ENCODE measurements around the gene PRSS27.
A peak's percentile ranks its signal among the peaks of the same experiment; 100 is the strongest.

Gene PRSS27

DNA sequence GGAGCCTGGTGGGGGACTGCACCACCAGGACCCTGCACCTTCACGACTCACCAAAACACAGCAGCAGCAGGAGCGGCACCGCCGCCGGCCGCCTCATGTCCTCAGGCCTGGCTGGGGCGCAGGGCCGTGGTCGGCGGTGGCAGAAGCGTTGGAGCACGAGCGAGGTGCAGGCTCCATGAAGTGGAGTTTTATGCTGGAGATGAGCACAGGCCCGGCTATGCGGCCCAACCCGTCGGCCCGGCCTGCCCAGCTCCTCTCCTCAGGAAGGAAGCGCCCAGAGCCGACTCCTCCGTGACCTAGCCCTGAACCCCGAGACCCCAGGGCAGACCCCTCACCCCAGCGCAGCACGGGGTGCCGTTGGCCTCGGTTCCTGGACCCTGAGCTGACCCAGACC, at the start of gene PRSS27:
Gene PRSS27 (minus strand): TSS at position 161 of the 394 bp plus-strand sequence. CDS start 64 bp downstream, at position 97.
- H3K27ac ChIP-seq, result peak within 1 kb of the TSS; percentile 78
- no peak for TF ChIP-seq ZFX (IDR thresholded peaks at IDR 0.05; ENCODE audit: borderline replicate concordance)
- TF ChIP-seq, protein P1, sequence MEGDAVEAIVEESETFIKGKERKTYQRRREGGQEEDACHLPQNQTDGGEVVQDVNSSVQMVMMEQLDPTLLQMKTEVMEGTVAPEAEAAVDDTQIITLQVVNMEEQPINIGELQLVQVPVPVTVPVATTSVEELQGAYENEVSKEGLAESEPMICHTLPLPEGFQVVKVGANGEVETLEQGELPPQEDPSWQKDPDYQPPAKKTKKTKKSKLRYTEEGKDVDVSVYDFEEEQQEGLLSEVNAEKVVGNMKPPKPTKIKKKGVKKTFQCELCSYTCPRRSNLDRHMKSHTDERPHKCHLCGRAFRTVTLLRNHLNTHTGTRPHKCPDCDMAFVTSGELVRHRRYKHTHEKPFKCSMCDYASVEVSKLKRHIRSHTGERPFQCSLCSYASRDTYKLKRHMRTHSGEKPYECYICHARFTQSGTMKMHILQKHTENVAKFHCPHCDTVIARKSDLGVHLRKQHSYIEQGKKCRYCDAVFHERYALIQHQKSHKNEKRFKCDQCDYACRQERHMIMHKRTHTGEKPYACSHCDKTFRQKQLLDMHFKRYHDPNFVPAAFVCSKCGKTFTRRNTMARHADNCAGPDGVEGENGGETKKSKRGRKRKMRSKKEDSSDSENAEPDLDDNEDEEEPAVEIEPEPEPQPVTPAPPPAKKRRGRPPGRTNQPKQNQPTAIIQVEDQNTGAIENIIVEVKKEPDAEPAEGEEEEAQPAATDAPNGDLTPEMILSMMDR (IDR thresholded peaks at IDR 0.05), result no peak

DNA sequence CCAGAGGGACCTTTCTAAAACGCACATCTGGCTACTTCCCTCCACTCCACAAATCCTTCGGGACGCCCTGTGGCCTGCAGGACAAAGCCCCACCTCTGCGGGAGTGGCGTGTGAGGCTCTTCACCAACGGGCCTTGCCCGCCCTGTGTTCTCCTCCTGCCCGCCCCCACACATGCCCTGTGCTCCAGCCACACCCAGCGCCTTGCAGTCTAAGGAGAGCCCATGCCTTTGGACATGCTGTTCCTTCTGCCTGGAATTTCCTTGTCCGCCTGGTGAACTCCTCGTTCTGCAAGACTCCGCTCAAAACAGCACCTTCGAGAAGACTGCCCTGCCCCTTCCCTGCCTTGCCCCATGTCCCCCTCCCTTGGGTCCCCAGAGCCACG, 49.6 kb upstream of the PRSS27 start:
- H3K27ac ChIP-seq, result peak overlapping the region; percentile 34
- TF ChIP-seq ZFX (IDR thresholded peaks at IDR 0.05; ENCODE audit: borderline replicate concordance), result no peak
- TF ChIP-seq, protein P1 (IDR thresholded peaks at IDR 0.05), result no peak

DNA sequence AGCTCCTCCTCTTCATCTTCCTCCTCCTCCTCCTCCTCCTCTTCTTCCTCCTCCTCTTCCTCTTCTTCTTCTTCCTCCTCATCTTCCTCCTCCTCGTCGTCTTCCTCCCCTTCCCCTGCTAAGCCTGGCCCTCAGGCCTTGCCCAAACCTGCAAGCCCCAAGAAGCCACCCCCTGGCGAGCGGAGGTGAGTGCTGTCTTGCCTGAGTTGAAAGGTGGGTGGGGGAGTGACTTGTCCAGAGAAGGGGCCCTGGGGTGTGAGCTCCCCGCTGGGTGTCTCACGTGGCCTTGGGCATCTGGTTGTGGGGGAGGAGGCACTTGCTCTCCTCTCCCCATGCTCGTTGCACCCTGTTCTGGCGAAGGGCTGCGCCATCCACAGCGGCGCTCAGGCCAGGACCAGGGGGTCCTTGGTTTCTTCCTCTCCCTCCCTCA, 49.1 kb upstream of the PRSS27 start:
- no peak for TF ChIP-seq ZFX (IDR thresholded peaks at IDR 0.05; ENCODE audit: borderline replicate concordance)
- TF ChIP-seq, protein P1 (IDR thresholded peaks at IDR 0.05), result no peak
- peak overlapping the region; percentile 34; the same call in 1 of the 2 replicates for H3K27ac ChIP-seq

DNA sequence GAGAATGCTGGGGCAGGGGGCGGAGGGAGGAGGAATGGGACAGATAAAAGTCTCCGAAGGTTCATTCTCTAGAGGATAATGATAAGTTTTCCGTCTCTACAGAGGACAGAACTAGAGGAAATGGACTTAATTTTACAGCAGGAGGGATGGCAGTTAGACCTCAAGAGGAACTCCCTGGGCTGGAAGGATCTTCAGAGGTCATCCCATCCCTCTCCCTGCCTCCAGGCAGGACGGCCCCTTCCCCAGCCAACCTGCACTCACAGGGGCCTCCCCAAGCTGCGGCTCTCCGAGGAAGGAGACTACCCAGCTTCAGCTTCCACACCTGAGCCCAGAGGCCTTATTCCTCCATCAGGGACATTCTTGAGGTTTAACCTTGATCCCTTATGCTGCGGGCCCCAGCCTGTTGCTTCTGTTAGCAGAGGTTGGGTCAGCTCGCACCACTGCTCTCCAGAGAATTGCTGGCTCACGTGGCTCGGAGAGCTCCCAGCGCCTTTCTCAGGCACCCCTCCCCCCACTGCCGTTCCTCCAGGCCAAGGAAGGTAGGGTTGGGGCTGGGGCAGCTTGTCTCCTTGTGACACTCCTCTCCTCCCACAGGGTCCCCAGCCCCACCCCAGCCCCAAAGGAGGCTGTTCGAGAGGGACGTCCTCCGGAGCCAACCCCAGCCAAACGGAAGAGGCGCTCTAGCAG, 48.5 kb upstream of the PRSS27 start:
- TF ChIP-seq ZFX (IDR thresholded peaks at IDR 0.05; ENCODE audit: borderline replicate concordance), result no peak
- H3K27ac ChIP-seq, result peak overlapping the region; percentile 34; the same call in 1 of the 2 replicates

DNA sequence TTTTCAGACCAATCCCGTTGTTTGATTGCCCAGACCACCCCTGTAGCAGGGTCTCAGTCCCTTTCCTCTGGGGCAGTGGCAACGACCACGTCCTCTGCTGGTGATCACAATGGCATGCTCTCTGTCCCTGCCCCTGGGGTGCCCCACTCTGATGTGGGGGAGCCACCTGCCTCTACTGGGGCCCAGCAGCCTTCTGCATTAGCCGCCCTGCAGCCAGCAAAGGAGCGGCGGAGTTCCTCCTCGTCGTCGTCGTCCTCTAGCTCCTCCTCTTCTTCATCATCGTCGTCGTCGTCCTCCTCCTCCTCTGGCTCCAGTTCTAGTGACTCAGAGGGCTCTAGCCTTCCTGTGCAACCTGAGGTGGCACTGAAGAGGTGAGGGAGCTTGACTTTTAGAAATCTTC, 47.9 kb upstream of the PRSS27 start:
- H3K27ac ChIP-seq, result no peak overlapping the region
- TF ChIP-seq, protein P1 (IDR thresholded peaks at IDR 0.05), result no peak
- TF ChIP-seq ZFX (IDR thresholded peaks at IDR 0.05; ENCODE audit: borderline replicate concordance), result no peak

DNA sequence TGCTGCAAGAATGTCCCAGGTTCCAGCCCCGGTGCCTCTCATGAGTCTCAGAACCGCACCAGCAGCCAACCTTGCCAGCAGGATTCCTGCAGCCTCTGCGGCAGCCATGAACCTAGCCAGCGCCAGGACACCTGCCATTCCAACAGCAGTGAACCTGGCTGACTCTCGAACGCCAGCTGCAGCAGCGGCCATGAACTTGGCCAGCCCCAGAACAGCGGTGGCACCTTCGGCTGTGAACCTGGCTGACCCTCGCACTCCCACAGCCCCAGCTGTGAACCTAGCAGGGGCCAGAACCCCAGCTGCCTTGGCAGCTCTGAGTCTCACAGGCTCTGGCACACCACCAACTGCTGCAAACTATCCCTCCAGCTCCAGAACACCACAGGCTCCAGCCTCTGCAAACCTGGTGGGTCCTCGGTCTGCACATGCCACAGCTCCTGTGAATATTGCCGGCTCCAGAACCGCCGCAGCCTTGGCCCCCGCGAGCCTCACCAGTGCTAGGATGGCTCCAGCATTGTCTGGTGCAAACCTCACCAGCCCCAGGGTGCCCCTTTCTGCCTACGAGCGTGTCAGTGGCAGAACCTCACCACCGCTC, 47.2 kb upstream of the PRSS27 start:
- TF ChIP-seq ZFX (IDR thresholded peaks at IDR 0.05; ENCODE audit: borderline replicate concordance), result no peak
- TF ChIP-seq, protein P1 (IDR thresholded peaks at IDR 0.05), result no peak
- no peak overlapping the region for H3K27ac ChIP-seq

DNA sequence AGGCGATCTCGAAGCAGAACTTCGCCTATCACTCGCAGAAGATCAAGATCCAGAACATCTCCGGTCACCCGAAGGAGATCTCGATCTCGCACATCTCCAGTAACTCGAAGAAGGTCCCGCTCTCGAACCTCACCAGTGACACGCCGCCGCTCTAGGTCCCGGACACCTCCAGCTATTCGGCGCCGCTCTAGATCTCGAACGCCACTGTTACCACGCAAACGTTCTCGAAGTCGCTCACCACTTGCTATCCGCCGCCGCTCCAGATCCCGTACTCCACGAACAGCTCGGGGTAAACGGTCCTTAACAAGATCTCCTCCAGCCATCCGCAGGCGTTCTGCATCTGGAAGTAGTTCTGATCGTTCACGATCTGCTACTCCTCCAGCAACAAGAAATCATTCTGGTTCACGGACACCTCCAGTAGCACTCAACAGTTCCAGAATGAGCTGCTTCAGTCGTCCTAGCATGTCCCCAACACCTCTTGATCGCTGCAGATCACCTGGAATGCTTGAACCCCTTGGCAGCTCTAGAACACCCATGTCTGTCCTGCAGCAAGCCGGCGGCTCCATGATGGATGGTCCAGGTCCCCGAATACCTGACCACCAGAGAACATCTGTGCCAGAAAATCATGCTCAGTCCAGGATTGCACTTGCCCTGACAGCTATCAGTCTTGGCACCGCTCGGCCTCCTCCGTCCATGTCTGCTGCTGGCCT, 46.6 kb upstream of the PRSS27 start:
- TF ChIP-seq ZFX (IDR thresholded peaks at IDR 0.05; ENCODE audit: borderline replicate concordance), result no peak
- TF ChIP-seq, protein P1 (IDR thresholded peaks at IDR 0.05), result no peak

More for the DNA sequence above, 46.6 kb upstream of the PRSS27 start:
- H3K27ac ChIP-seq, result no peak overlapping the region

All from 22Rv1 (cell line).